H1 (cell line): ENCODE results near the gene GNLY. TPM values are rescaled to one million over a fixed set of nuclear protein-coding genes. Genes with fewer than 3 reads are reported as not detected.

Experiments
- CHD2 ChIP-seq: IDR thresholded peaks from 2 replicates; pipeline ENCODE4 v1.6.1; 2012; ENCODE audit warnings: low read length, improper control_type of control experiment
- EZH2 ChIP-seq: fragments of 200-600 bp; sonication (generic); IDR thresholded peaks from 2 replicates; pipeline ENCODE4 v1.7.1; 2012; ENCODE audit warnings: low read depth, mild to moderate bottlenecking, moderate library complexity, low read length, inconsistent platforms; ENCODE audit not compliant: severe bottlenecking
- JUN ChIP-seq: IDR thresholded peaks from 2 replicates; pipeline ENCODE4 v1.6.1; 2011; ENCODE audit warnings: low read depth, mild to moderate bottlenecking, improper control_type of control experiment, low read length
- KDM1A ChIP-seq: fragments of 200-600, 300-600 bp; sonication (generic); IDR thresholded peaks from 2 replicates; pipeline ENCODE4 v1.7.1; 2016; ENCODE audit warnings: mild to moderate bottlenecking, low read length, borderline replicate concordance
- SP4 ChIP-seq: IDR thresholded peaks from 2 replicates; pipeline ENCODE4 v1.6.1; 2012; ENCODE audit warnings: low read length, inconsistent platforms
- TAF1 ChIP-seq: IDR thresholded peaks from 2 replicates; pipeline ENCODE4 v1.6.1; 2011; ENCODE audit warnings: mild to moderate bottlenecking, low read depth, low read length
- TEAD4 ChIP-seq: IDR thresholded peaks from 2 replicates; pipeline ENCODE4 v1.6.1; 2012; ENCODE audit warnings: low read depth, low read length, inconsistent platforms, mixed read lengths
- polyA plus RNA-seq, 7 experiments: library from polyadenylated mRNA; depleted of rRNA in 3 of 7; stranded (reverse) in 5 of 7; unstranded in 2 of 7; fragments of >200 nt in 5 of 7; fragments of 200-250 nt in 2 of 7; gene quantifications; 1 replicate in 5 of 7; 2 replicates in 1 of 7; 4 replicates in 1 of 7; pipeline versions ENCODE4 v1.2.1 to v1.2.3, GENCODE V29; 2011 to 2013; ENCODE audit warnings: missing spikeins in 2 of 7, mixed read lengths in 2 of 7
- total RNA-seq: library from RNA; stranded (reverse); fragmentation: NEBNext Ultra II Directional; extraction: Animal tissue kit (Norgen Biotek cat#: 25700); gene quantifications from 2 replicates; pipeline ENCODE4 v1.2.1, GENCODE V29; 2021
- TF ChIP-seq, protein P1 (sequence below): fragments of 300-600 bp; sonication (generic); IDR thresholded peaks from 2 replicates; pipeline ENCODE4 v1.7.1; 2012; ENCODE audit warnings: low read length, moderate library complexity, mild to moderate bottlenecking, inconsistent platforms; ENCODE audit not compliant: insufficient replicate concordance

GNLY gene
- total and polyA plus RNA-seq, 2 of the 8 experiments (the other 6 are each of a cell fraction or from before 2014, with no cell fraction given), result 0.03 TPM; not detected in 1

GRCh38 chr2:85719609-85720240, 25.6 kb downstream of the GNLY start (continued):
- TF ChIP-seq, protein P1, sequence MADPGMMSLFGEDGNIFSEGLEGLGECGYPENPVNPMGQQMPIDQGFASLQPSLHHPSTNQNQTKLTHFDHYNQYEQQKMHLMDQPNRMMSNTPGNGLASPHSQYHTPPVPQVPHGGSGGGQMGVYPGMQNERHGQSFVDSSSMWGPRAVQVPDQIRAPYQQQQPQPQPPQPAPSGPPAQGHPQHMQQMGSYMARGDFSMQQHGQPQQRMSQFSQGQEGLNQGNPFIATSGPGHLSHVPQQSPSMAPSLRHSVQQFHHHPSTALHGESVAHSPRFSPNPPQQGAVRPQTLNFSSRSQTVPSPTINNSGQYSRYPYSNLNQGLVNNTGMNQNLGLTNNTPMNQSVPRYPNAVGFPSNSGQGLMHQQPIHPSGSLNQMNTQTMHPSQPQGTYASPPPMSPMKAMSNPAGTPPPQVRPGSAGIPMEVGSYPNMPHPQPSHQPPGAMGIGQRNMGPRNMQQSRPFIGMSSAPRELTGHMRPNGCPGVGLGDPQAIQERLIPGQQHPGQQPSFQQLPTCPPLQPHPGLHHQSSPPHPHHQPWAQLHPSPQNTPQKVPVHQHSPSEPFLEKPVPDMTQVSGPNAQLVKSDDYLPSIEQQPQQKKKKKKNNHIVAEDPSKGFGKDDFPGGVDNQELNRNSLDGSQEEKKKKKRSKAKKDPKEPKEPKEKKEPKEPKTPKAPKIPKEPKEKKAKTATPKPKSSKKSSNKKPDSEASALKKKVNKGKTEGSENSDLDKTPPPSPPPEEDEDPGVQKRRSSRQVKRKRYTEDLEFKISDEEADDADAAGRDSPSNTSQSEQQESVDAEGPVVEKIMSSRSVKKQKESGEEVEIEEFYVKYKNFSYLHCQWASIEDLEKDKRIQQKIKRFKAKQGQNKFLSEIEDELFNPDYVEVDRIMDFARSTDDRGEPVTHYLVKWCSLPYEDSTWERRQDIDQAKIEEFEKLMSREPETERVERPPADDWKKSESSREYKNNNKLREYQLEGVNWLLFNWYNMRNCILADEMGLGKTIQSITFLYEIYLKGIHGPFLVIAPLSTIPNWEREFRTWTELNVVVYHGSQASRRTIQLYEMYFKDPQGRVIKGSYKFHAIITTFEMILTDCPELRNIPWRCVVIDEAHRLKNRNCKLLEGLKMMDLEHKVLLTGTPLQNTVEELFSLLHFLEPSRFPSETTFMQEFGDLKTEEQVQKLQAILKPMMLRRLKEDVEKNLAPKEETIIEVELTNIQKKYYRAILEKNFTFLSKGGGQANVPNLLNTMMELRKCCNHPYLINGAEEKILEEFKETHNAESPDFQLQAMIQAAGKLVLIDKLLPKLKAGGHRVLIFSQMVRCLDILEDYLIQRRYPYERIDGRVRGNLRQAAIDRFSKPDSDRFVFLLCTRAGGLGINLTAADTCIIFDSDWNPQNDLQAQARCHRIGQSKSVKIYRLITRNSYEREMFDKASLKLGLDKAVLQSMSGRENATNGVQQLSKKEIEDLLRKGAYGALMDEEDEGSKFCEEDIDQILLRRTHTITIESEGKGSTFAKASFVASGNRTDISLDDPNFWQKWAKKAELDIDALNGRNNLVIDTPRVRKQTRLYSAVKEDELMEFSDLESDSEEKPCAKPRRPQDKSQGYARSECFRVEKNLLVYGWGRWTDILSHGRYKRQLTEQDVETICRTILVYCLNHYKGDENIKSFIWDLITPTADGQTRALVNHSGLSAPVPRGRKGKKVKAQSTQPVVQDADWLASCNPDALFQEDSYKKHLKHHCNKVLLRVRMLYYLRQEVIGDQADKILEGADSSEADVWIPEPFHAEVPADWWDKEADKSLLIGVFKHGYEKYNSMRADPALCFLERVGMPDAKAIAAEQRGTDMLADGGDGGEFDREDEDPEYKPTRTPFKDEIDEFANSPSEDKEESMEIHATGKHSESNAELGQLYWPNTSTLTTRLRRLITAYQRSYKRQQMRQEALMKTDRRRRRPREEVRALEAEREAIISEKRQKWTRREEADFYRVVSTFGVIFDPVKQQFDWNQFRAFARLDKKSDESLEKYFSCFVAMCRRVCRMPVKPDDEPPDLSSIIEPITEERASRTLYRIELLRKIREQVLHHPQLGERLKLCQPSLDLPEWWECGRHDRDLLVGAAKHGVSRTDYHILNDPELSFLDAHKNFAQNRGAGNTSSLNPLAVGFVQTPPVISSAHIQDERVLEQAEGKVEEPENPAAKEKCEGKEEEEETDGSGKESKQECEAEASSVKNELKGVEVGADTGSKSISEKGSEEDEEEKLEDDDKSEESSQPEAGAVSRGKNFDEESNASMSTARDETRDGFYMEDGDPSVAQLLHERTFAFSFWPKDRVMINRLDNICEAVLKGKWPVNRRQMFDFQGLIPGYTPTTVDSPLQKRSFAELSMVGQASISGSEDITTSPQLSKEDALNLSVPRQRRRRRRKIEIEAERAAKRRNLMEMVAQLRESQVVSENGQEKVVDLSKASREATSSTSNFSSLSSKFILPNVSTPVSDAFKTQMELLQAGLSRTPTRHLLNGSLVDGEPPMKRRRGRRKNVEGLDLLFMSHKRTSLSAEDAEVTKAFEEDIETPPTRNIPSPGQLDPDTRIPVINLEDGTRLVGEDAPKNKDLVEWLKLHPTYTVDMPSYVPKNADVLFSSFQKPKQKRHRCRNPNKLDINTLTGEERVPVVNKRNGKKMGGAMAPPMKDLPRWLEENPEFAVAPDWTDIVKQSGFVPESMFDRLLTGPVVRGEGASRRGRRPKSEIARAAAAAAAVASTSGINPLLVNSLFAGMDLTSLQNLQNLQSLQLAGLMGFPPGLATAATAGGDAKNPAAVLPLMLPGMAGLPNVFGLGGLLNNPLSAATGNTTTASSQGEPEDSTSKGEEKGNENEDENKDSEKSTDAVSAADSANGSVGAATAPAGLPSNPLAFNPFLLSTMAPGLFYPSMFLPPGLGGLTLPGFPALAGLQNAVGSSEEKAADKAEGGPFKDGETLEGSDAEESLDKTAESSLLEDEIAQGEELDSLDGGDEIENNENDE, result no peak
- TF ChIP-seq JUN (no peak), TAF1 (no peak), KDM1A (no peak), SP4 (no peak), CHD2 (no peak), TEAD4 (no peak), EZH2 (no peak)
